Gastrocnemius medialis (tissue), 4 donors: ENCODE data around the gene RAD51B. TPM values are rescaled to one million over a fixed set of nuclear protein-coding genes. Genes with fewer than 3 reads are reported as not detected.

Source experiments
- ATAC-seq, 2 donors: fragments of 150-250 bp; one replicate each; pipeline ENCODE4 v1.9.1; 2016
- DNase-seq, 2 donors: peaks; one replicate each; pipeline ENCODE4 v3.0.0-alpha.2; 2019
- H3K27ac ChIP-seq, 4 donors: fragments of 200-600 bp; sonication (generic); 1 replicate in 1 of 4; 2 replicates in 3 of 4; pipeline ENCODE4 v1.5.1; 2016 to 2018; ENCODE audit warnings: mild to moderate bottlenecking in 2 of 4, moderate library complexity in 1 of 4
- H3K27me3 ChIP-seq, 3 donors: fragments of 200-600 bp; sonication (generic) in 2 of 3; 1 replicate in 1 of 3; 2 replicates in 2 of 3; pipeline versions ENCODE4 v1.5.1 to v1.6.0; 2016 to 2019; ENCODE audit warnings: mild to moderate bottlenecking in 1 of 3, moderate library complexity in 1 of 3
- H3K36me3 ChIP-seq, 2 donors: fragments of 200-600 bp; sonication (generic) in 1 of 2; one replicate each; pipeline ENCODE4 v1.5.1; 2017 to 2018
- H3K4me1 ChIP-seq, 2 donors: fragments of 200-600 bp; sonication (generic) in 1 of 2; one replicate each; pipeline ENCODE4 v1.5.1; 2016 to 2017; ENCODE audit warnings: mild to moderate bottlenecking in 2 of 2
- H3K4me3 ChIP-seq, 4 donors: fragments of 200-600 bp; sonication (generic) in 3 of 4; 1 replicate in 1 of 4; 2 replicates in 3 of 4; pipeline ENCODE4 v1.5.1; 2016 to 2019; ENCODE audit warnings: mild to moderate bottlenecking in 2 of 4
- H3K9me3 ChIP-seq, 3 donors: fragments of 200-600 bp; sonication (generic) in 2 of 3; 1 replicate in 1 of 3; 2 replicates in 2 of 3; pipeline ENCODE4 v1.5.1; 2016 to 2019
- POLR2A ChIP-seq, 2 donors: fragments of 450-650 bp; IDR thresholded peaks; one replicate each; pipeline ENCODE4 v1.6.1; 2017; ENCODE audit warnings: antibody characterized with exemption in 2 of 2, mild to moderate bottlenecking in 2 of 2, moderate library complexity in 2 of 2
- in situ Hi-C, 4 donors: fragments of 200-750 bp; cut with MboI; loops; one replicate each; pipeline versions ENCODE4 v1.15.0 to v1.8.0; 2017; ENCODE audit warnings: low sequenced_read_pairs in 4 of 4
- intact Hi-C: fragments of 100-400 bp; cut with DNase I; formaldehyde crosslinking; loops from one replicate; pipeline ENCODE4 v1.15.1; 2023; ENCODE audit warnings: low total_unique reads
- total RNA-seq, 4 donors: library from RNA; depleted of rRNA; stranded (reverse); fragments of >200 nt; gene quantifications; one replicate each; pipeline versions ENCODE4 v1.1.0 to v1.2.3, GENCODE V29; 2016
- TF ChIP-seq, protein P1 (sequence below), 5 experiments: fragments of 450-650 bp in 3 of 5; fragments of 200-600 bp in 2 of 5; sonication (generic) in 2 of 5; IDR thresholded peaks in 4 of 5; conservative IDR thresholded peaks in 1 of 5; 1 replicate in 4 of 5; 2 replicates in 1 of 5; pipeline ENCODE4 v1.5.1; 2016 to 2019; ENCODE audit warnings: antibody characterized with exemption in 5 of 5, mild to moderate bottlenecking in 3 of 5, moderate library complexity in 3 of 5

RAD51B gene
- total RNA-seq, 4 donors from 2014 or later, result 1.6 to 3.3 (median 2.4) TPM

DNA sequence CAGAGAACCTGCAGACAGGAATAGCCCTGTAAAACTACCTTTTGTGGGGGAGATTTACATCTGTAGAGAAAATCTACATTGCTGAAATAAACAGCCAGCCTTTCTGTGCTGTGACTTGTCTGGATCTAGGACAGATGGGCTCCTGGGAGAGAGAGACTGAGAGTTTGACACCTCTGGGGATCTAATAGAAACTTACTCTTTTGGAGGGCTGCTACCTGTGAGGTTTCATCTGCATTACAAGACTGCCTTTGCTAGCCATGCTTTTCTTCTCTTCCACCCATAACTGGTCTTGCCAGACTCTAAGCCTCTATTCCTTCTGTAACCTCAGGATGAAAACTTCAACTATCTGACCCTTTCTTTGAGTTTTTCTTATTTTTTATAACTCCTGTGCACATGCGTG is 520.7 kb downstream of the RAD51B start:
- no peak for DNase-seq
- ATAC-seq, result no peak
- H3K27me3 ChIP-seq, result no peaks in the 10 kb centered on the region
- TF ChIP-seq, protein P1, sequence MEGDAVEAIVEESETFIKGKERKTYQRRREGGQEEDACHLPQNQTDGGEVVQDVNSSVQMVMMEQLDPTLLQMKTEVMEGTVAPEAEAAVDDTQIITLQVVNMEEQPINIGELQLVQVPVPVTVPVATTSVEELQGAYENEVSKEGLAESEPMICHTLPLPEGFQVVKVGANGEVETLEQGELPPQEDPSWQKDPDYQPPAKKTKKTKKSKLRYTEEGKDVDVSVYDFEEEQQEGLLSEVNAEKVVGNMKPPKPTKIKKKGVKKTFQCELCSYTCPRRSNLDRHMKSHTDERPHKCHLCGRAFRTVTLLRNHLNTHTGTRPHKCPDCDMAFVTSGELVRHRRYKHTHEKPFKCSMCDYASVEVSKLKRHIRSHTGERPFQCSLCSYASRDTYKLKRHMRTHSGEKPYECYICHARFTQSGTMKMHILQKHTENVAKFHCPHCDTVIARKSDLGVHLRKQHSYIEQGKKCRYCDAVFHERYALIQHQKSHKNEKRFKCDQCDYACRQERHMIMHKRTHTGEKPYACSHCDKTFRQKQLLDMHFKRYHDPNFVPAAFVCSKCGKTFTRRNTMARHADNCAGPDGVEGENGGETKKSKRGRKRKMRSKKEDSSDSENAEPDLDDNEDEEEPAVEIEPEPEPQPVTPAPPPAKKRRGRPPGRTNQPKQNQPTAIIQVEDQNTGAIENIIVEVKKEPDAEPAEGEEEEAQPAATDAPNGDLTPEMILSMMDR (IDR thresholded peaks at IDR 0.05 in 4 of 5, conservative IDR thresholded peaks at IDR 0.05 in 1 of 5), result no peak
- TF ChIP-seq POLR2A (IDR thresholded peaks at IDR 0.05), result no peak
- no peaks in the 10 kb centered on the region for H3K9me3 ChIP-seq
- H3K36me3 ChIP-seq, result no peaks in the 10 kb centered on the region
- H3K4me1 ChIP-seq, result no peaks in the 10 kb centered on the region
- intact Hi-C loops, result no loop called here
- in situ Hi-C loops, result no loop called here
- H3K27ac ChIP-seq, result no peak overlapping the region
- no peak overlapping the region for H3K4me3 ChIP-seq

DNA sequence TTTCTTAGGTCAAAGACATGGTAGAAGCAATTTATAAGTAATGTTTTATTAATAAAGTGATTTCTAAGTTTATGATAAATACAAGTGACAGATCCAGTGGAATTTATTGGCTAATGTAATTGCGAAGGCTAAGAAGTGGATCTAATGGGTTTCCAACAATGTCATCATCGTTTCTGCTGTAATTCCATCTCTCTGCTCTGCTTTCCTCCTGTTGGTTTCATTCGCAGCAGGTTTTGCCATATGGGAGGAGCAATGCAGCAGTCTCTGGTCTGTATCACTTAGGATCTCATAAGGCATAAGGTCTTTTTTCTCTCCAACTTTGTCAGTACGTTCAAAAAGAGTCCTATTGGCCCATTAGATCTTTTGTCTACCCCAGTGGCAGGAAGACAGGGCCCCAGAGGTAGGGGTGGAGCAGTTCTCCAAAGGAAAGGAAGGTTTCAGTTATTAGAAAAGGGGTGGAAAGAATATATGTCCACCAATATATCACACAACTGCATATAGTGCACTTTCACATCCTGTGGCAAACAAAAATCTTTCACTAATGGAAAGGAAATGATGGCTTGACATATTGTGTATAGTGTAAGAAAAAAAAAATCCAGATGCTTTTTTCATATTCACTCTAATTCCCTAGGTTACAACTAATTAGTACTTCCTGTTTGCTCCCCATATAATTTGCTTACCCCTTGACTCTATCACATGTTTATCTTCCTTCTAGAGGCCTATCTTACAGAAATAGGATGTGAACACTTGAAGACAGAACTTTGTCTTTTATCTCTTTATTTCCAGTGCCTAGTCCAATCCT is 522.0 kb downstream of the RAD51B start:
- H3K36me3 ChIP-seq, result no peaks in the 10 kb centered on the region
- H3K27me3 ChIP-seq, result no peaks in the 10 kb centered on the region
- no peaks in the 10 kb centered on the region for H3K9me3 ChIP-seq
- no peak for DNase-seq
- no peak overlapping the region for H3K4me3 ChIP-seq
- in situ Hi-C loops (no loop called here), intact Hi-C loops (no loop called here)
- no peak overlapping the region for H3K27ac ChIP-seq
- ATAC-seq, result no peak
- no peaks in the 10 kb centered on the region for H3K4me1 ChIP-seq
- TF ChIP-seq, protein P1 (IDR thresholded peaks at IDR 0.05 in 4 of 5, conservative IDR thresholded peaks at IDR 0.05 in 1 of 5), result no peak
- no peak for TF ChIP-seq POLR2A (IDR thresholded peaks at IDR 0.05)

DNA sequence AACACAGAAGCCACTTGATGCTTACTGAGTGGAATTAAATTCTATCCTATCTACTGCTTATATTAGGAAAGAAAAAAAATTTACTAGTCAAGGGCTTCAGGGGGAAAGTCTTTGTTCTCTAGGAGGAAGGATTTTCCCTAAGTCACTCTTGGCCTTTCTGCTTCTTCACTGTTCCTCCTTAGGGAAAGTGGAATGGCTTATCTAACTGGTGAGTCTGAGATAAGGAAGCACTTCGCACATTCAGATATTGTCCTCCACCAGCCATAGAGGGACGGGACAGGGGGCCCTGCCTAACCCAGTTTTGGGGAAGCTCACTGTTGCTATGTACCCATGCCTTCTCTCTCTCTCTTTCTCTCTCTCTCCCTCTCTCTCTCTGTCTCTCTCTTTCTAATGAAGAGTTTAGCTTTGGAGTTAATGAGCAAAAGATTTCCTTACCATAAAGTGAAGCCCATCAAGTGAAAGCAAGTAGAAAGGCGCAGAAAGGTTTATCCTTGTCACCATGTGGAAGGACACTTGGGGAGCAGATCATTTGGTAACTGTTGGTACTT is 522.7 kb downstream of the RAD51B start:
- intact Hi-C loops, result no loop called here
- H3K4me3 ChIP-seq, result no peak overlapping the region
- in situ Hi-C loops, result no loop called here
- H3K36me3 ChIP-seq, result no peaks in the 10 kb centered on the region
- no peaks in the 10 kb centered on the region for H3K27me3 ChIP-seq
- no peak overlapping the region for H3K27ac ChIP-seq
- H3K4me1 ChIP-seq, result no peaks in the 10 kb centered on the region
- H3K9me3 ChIP-seq, result no peaks in the 10 kb centered on the region
- DNase-seq (no peak), ATAC-seq (no peak)
- TF ChIP-seq, protein P1 (IDR thresholded peaks at IDR 0.05 in 4 of 5, conservative IDR thresholded peaks at IDR 0.05 in 1 of 5), result no peak
- TF ChIP-seq POLR2A (IDR thresholded peaks at IDR 0.05), result no peak

DNA sequence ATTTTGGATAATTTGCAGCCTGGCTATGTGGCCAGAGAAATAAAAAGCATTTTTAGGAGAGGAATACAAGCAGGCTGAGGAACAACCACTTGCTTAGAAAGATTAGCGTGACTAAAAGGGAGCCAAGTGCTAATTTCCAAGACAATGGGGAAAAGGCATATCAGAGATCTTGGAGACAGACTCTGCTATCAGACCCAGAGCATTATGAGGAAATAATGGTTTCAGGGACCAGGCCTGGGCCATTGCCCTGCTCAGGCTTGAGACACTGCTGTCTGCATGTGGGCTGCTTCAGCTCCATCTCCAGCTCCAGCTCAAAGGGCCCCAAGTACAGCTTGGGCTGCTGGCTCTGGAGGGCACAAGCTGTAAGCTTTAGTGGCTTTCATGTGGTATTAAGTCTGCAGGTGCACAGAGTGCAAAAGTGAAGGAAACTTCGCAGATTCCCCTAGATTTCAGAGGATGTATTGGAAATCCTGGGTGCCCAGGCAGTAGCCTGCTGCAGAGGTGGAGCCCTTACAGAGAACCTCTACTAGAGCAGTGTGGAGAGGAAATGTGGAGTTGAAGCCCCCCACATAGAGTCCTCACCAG is 524.0 kb downstream of the RAD51B start:
- H3K9me3 ChIP-seq, result no peaks in the 10 kb centered on the region
- H3K4me3 ChIP-seq, result no peak overlapping the region
- H3K27me3 ChIP-seq, result no peaks in the 10 kb centered on the region
- H3K36me3 ChIP-seq, result no peaks in the 10 kb centered on the region
- TF ChIP-seq POLR2A (IDR thresholded peaks at IDR 0.05), result no peak
- TF ChIP-seq, protein P1 (IDR thresholded peaks at IDR 0.05 in 4 of 5, conservative IDR thresholded peaks at IDR 0.05 in 1 of 5), result no peak
- H3K4me1 ChIP-seq, result no peaks in the 10 kb centered on the region
- intact Hi-C loops, result no loop called here
- in situ Hi-C loops, result no loop called here
- DNase-seq (no peak), ATAC-seq (no peak)
- H3K27ac ChIP-seq, result no peak overlapping the region
